Measurements from ENCODE around the gene PRRT1B. TPM values are rescaled to one million over a fixed set of nuclear protein-coding genes. Genes with fewer than 3 reads are reported as not detected.

The PRRT1B gene
- total and polyA plus RNA-seq, 2 experiments from 2014 or later, result 0.24 TPM; not detected in 1

GRCh38 chr9:131555841-131556673 lies 10.7 kb downstream of the PRRT1B start (continued):
- TF ChIP-seq ZNF114 (CRISPR knock-in tag; IDR thresholded peaks at IDR 0.05) (no peak), POLR2AphosphoS5 (IDR thresholded peaks at IDR 0.05; ENCODE audit: low read depth) (no peak), STAT1 (IDR thresholded peaks at IDR 0.05; ENCODE audit: unreplicated experiment) (no peak), CREB1 (CRISPR knock-in tag; IDR thresholded peaks at IDR 0.05; ENCODE audit: low read depth) (no peak), EZH2phosphoT487 (IDR thresholded peaks at IDR 0.05; ENCODE audit: unreplicated experiment) (no peak), REST (IDR thresholded peaks at IDR 0.05; ENCODE audit: unreplicated experiment) (no peak), CTCF (conservative IDR thresholded peaks at IDR 0.05; ENCODE audit: low read depth in 2 of 2) (no peak), ETS1 (IDR thresholded peaks at IDR 0.05) (no peak), EZH2 (IDR thresholded peaks at IDR 0.05; ENCODE audit: low read depth, unreplicated experiment) (no peak), JUNB (IDR thresholded peaks at IDR 0.05; ENCODE audit: unreplicated experiment) (no peak)

GRCh38 chr9:131557855-131558548 lies 12.7 kb downstream of the PRRT1B start:
- Mint-ChIP-seq H3K4me1 (peaks cover 5% of the 10 kb centered on the region; the same call in 2 of the 3 replicates), H3K4me3 (no peak overlapping the region), H3K36me3 (ENCODE audit: low read depth) (peaks cover 15% of the 10 kb centered on the region; the same call in 2 of the 3 replicates), H3K9me3 (peaks cover 36% of the 10 kb centered on the region), H3K27me3 (ENCODE audit: insufficient read depth, low read depth, poor library complexity) (peaks cover 41% of the 10 kb centered on the region), H3K27ac (no peak overlapping the region)
- Histone ChIP-seq H2AFZ (no peak overlapping the region), H3K4me3 (no peak overlapping the region), H3K27me3 (ENCODE audit: insufficient read depth) (peaks cover 34% of the 10 kb centered on the region), H4K20me1 (replicated peaks; ENCODE audit: insufficient read depth) (no peaks in the 10 kb centered on the region), H3K27ac (ENCODE audit: low read depth) (no peak overlapping the region), H3K9me2 (ENCODE audit: insufficient read depth) (no peaks in the 10 kb centered on the region), H3K4me1 (ENCODE audit: insufficient read depth) (peaks cover 3% of the 10 kb centered on the region), H3F3A (replicated peaks; ENCODE audit: low read depth) (no peaks in the 10 kb centered on the region), H3K36me3 (ENCODE audit: insufficient read depth) (no peaks in the 10 kb centered on the region), H3K79me2 (replicated peaks; ENCODE audit: insufficient read depth) (no peaks in the 10 kb centered on the region), H3K4me2 (no peak overlapping the region)
- ATAC-seq (no peak), DNase-seq (ENCODE audit: low spot score) (no peak)
- no peak for TF ChIP-seq REST (IDR thresholded peaks at IDR 0.05; ENCODE audit: unreplicated experiment)
- peak in 1 of 2 experiments; percentile 52; a peak in 3 of 4 replicates for TF ChIP-seq CTCF (conservative IDR thresholded peaks at IDR 0.05; ENCODE audit: low read depth in 2 of 2)

Data from GM23338 (cell line).